HG02759 (cell line): ENCODE results near the gene UBFD1.
"Not testable (repeated sequence)": the region's sequence is repeated elsewhere in the genome, so short reads cannot be mapped to it uniquely, and the experiment has no call there.

Experiments
- ATAC-seq: cut with Tn5 transposase; IDR thresholded peaks from one replicate; pipeline ENCODE4 v1.9.1; 2021; ENCODE audit warnings: mild to moderate bottlenecking, moderate library complexity; ENCODE audit not compliant: unreplicated experiment

UBFD1 gene

DNA sequence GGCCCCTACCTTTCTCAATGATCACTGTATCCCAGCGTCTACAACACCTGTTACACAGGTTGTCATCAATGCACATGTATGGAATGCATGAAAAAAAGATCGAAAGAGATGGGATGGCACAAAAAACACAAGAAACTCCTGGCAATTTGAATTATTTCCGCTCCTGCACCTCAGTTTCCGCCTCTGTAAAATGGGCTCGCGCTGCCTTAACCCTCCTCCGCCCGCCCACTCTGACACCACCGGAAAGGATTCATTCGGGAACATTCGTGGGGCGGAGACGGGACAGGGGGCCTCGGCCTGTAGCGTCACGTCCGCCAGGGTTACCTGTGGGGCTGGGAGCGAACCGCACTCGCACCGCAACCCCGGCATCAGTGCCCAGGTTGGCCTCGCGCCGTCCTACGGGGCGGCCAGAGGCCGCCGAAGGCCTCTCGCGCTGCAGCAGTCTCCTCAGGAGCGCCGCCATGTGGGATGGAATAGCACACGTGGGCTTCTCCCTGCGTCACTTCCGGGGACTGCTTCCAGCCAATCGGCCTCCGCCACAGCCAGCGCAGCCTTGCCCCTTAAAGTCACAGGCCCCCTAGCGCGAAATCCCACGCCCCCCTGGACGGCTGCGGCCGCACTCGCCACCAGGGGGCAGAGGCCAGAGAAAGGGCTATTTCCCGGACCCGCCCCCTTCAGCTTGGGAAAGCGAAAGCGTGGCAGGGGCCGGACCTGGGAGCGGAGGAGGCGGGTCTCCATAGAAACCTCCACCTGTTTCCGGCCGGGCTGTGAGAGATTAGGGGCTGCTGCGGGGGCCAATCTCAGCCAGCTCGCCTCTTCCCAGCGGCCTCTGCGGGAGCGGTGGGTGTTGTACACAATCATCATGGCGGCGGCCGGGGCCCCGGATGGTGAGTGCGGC lies at the start of gene UBFD1, which contains the start of gene EARS2:
UBFD1 (plus strand) TSS at position 847 of the 898 bp plus-strand sequence; CDS start at position 863, 16 bp downstream.
EARS2 (minus strand) TSS at position 470 of the 898 bp plus-strand sequence; CDS start at position 463, 7 bp downstream.
- peak; percentile 91 for ATAC-seq

GRCh38 chr16:23508589-23509440 lies 48.7 kb upstream of the UBFD1 start:
- no peak for ATAC-seq

GRCh38 chr16:23509441-23509754 lies 48.1 kb upstream of the UBFD1 start:
- ATAC-seq, result no peak

DNA sequence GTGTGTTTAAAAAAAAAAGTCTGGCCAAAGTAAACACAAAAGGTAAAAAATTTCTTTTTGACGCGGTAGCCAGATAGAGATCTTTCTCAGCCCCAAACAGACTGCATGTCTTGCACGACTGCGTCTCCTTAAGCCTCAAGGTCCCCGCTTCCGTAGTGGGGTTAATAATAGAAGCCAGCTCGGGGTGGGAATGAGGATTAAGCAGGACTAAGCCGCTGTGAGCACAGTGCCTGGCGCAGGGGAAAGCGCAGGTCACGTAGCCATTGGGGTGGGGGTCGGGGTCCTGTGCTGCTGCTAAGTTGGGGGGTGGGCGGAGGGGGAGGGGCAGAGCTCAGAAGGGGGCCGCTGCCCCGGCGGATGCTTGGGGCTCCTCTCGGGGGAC lies 47.8 kb upstream of the UBFD1 start:
- ATAC-seq, result peak; percentile 6

DNA sequence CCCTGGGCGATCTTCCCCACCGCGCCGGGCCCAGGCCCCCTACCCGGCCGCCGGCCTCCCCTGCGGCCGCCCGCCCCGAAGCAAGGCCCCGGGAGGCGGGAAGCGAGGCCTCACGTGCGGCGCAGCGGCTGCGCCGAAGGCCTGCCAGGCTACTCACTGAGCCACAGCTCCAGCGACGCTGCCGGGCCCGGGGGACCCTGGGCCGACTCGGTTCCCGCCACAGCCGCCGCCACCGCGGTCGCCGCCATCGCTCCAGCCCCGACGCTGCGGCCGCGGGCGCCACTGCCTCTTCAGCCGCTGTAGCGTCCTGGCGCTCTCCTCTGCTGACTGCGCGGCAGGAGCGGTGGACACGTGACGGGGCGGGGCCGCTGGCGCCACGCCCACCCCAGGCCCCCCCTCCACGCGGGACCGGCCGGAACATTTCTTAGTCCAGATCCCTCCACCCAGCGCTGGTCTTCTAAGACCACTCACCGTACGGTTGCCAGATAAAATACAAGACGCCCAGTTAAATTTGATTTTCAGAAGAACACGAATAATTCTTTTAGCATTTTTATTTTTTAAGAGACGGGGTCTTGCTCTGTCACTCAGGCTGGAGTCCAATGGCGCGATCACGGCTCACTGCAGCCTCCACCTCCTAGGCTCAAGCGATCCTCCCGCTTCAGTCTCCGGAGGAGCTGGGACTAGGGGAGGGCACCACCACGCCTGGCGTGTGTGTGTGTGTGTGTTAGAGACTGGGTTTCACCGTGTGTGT lies 47.2 kb upstream of the UBFD1 start, which contains the start of gene GGA2:
GGA2 (minus strand) TSS at position 331 of the 751 bp plus-strand sequence; CDS start at position 248, 83 bp downstream.
- ATAC-seq, result peak; percentile 85

- ATAC-seq, result not testable (repeated sequence)
Observed at GRCh38 chr16:23510915-23511270, 46.6 kb upstream of the UBFD1 start.

- ATAC-seq, result no peak
Observed at GRCh38 chr16:23511731-23512130, 45.8 kb upstream of the UBFD1 start.

DNA sequence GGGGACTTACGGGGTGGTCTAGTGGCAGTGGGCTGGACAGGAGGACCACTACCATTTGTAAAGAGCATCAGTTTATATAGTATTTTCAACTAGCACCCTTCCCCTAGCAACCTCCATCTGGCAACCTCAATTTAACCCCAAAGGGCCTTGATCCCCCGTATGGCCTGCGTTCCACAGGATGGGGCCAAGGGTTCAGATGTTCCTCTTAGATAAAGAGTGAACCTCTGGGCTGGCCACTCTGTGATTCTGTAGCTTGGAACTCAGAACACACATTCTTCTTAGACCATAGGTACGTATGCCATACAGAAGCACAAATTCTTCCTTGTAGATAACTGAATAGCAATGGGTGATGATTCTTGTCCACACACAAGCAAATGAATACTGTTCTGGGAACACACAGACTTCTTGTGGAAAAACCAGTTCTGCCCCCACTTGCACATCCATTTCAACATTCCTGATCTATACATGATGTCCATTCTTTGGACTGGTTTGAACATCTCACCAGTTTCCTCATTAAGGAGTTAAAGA lies 45.3 kb upstream of the UBFD1 start:
- ATAC-seq, result no peak

GRCh38 chr16:23514381-23515152 lies 43.0 kb upstream of the UBFD1 start:
- ATAC-seq, result no peak

- ATAC-seq, result no peak
Observed at GRCh38 chr16:23515881-23516280, 41.6 kb upstream of the UBFD1 start.

- ATAC-seq, result peak; percentile 50
Observed at GRCh38 chr16:23516366-23517137, 41.0 kb upstream of the UBFD1 start.

- peak; percentile 52 for ATAC-seq
Observed at GRCh38 chr16:23518435-23518891, 39.1 kb upstream of the UBFD1 start.

DNA sequence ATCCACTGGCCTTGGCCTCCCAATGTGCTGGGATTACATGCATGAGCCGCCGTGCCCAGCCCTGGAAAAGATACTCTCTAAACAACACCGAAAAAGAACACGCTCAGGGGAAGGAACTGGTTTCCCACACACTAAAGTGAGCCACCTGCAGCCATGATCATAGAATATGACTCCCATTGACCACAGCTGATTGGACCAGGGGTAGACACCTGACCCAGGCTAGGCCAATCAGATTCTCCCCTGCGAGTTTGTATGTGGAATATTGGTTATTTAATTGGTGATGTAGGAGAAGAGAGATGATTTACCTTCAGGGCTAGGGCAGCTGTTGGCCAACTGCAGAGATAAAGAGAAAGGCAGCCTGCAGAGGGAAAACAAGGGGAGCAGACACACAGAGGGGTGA lies 38.2 kb upstream of the UBFD1 start:
- no peak for ATAC-seq

DNA sequence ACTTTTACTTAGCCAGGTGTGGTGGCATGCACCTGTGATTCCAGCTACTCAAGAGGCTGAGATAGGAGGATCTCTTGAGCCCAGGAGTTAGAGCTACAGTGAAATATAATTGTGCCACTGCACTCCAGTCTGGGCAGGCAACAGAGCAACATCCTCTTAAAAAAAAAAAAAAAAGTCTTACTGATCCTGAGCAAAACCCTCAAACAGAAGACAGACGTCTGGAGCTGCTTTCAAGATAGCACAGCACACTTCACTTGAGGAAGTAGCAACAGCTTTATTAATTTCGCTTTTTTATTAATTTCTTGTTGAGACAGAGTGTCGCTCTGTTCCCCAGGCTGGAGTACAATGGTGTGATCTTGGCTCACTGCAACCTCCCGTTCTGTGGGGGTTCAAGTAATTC lies 37.0 kb upstream of the UBFD1 start:
- ATAC-seq, result no peak

DNA sequence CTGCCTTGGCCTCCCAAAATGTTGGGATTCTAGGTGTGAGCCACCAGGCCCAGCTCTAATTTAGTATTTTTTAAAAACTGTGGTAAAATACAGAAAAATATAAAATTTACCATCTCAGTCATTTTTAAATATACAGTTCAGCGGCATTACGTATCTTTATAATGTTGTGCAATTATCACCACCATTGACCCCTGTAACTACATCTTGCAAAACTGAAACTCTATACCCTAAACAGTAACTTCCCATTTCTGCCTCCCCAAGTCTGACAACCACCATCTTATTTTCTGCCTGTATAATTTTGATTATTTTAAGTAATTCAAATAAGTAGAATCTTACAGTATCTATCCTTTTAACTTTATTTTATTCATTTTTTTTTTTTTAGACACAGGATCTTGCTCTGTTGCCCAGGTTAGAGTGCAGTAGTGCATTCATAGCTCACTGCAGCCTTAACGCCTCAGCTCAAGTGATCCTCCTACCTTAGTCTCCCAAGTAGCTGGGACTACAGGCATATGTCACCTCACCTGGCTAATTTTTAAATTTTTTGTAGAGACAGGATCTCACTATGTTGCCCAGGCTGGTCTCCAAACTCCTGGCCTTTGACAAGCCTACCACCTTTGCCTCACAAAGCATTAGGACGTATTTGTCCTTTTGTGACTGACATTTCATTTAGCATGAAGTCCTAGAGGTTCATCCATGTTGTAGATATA lies 36.3 kb upstream of the UBFD1 start:
- ATAC-seq, result no peak

GRCh38 chr16:23521965-23522364 lies 35.6 kb upstream of the UBFD1 start:
- no peak for ATAC-seq

- ATAC-seq, result no peak
Observed at GRCh38 chr16:23523321-23523720, 34.2 kb upstream of the UBFD1 start.

DNA sequence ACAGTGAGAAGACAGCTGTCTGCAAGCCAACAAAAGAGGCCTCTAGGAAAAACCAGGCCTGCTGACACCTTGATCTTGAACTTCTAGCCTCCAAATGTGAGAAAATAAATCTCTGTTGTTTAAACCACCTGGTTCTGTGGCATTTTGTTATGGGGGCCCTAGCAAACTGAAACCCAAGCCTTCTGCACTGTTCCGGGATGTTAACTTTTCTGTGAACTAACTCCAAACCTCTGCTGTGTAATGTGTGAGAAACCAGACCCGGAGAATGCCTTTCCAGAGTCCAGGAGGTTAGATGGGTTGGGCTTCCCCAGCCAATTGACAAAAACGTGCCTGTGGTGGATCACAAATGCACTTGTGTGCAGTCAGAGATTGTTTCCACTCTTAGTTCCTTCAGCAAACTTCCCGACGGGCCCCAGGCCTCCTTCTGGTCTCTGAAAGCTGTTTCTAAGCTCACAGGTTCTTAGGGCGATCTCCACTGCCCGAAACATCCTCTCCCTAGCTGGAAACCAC lies 33.6 kb upstream of the UBFD1 start:
- no peak for ATAC-seq
